ENCODE results near the gene EFS. TPM values are rescaled to one million over a fixed set of nuclear protein-coding genes. Genes with fewer than 3 reads are reported as not detected.

The EFS gene
- total RNA-seq, 2 experiments from 2014 or later = not detected

DNA sequence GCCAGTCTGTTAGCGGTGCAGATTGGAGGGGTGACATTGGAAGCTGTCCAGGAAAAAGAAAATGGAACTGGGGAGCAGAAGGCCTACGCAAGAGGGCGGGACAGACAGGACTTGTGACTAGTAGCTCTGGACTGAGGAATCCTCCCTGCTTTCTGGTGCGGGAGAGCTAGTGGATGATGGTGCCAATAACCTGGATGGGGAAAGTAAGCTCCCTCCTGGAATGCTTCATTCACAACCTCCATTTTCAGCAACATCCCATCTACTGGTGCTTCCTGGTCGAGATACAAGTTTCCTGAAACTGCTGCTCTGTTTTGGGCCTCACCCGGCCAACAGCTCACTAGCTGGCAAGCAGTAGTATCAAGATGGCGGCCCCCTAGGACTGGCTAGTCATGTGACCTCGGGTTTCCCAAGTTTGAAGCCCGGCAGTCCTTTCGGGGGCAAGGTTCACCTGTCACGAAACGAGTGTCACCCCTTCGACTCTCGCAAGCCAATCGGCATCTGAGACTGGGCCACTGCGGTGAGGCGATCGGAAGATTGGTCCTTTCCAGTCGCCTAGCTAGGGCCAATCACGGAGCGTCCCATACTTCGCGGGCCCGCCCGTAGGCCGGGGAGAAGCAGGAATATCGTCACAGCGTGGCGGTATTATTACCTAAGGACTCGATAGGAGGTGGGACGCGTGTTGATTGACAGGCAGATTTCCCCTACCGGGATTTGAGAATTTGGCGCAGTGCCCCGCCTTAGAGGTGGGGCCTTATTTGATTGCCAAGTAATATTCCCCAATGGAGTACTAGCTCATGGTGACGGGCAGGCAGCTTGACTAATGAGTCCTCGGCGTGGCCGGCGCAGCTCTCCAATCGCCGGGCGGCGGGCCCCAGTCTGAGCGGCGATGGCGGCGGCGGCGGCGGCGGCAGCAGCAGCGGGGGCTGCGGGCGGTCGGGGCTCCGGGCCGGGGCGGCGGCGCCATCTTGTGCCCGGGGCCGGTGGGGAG lies 44.1 kb downstream of the EFS start, which contains the start of gene PABPN1:
PABPN1 (plus strand) TSS at position 874 of the 988 bp plus-strand sequence; CDS start at position 887, 13 bp downstream.
- peak; percentile 99 for DNase-seq
- ChIA-PET CTCF (interaction anchor here (0.7 to 7.4 kb wide), 21 partner anchors 9 to 252 kb away, joined by 3 to 78 read pairs (median 5); partner anchors contain the start of genes CMTM5, HOMEZ and PPP1R3E), POLR2A (interaction anchor here (0.6 to 7.5 kb wide), 19 partner anchors 11 to 774 kb away, joined by 3 to 139 read pairs (median 6); partner anchors contain the start of genes ACIN1, BCL2L2, C14orf119 and HOMEZ)
- Mint-ChIP-seq H3K36me3 (ENCODE audit: low read depth) (peaks cover 36% of the 10 kb centered on the region), H3K4me3 (peak within 1 kb of the TSS; percentile 95), H3K9me3 (no peaks in the 10 kb centered on the region), H3K4me1 (ENCODE audit: low read depth) (peaks cover 22% of the 10 kb centered on the region), H3K27me3 (no peaks in the 10 kb centered on the region), H3K27ac (peak within 1 kb of the TSS; percentile 95)
- TF ChIP-seq, protein P1, sequence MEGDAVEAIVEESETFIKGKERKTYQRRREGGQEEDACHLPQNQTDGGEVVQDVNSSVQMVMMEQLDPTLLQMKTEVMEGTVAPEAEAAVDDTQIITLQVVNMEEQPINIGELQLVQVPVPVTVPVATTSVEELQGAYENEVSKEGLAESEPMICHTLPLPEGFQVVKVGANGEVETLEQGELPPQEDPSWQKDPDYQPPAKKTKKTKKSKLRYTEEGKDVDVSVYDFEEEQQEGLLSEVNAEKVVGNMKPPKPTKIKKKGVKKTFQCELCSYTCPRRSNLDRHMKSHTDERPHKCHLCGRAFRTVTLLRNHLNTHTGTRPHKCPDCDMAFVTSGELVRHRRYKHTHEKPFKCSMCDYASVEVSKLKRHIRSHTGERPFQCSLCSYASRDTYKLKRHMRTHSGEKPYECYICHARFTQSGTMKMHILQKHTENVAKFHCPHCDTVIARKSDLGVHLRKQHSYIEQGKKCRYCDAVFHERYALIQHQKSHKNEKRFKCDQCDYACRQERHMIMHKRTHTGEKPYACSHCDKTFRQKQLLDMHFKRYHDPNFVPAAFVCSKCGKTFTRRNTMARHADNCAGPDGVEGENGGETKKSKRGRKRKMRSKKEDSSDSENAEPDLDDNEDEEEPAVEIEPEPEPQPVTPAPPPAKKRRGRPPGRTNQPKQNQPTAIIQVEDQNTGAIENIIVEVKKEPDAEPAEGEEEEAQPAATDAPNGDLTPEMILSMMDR (IDR thresholded peaks at IDR 0.05) = no peak
- intact Hi-C loops (cut with micrococcal nuclease) = loop anchor here (2.0 to 5.0 kb wide), 3 partner anchors 20 to 241 kb away; partner anchors contain the start of gene HOMEZ
- ATAC-seq = peak; percentile 88

DNA sequence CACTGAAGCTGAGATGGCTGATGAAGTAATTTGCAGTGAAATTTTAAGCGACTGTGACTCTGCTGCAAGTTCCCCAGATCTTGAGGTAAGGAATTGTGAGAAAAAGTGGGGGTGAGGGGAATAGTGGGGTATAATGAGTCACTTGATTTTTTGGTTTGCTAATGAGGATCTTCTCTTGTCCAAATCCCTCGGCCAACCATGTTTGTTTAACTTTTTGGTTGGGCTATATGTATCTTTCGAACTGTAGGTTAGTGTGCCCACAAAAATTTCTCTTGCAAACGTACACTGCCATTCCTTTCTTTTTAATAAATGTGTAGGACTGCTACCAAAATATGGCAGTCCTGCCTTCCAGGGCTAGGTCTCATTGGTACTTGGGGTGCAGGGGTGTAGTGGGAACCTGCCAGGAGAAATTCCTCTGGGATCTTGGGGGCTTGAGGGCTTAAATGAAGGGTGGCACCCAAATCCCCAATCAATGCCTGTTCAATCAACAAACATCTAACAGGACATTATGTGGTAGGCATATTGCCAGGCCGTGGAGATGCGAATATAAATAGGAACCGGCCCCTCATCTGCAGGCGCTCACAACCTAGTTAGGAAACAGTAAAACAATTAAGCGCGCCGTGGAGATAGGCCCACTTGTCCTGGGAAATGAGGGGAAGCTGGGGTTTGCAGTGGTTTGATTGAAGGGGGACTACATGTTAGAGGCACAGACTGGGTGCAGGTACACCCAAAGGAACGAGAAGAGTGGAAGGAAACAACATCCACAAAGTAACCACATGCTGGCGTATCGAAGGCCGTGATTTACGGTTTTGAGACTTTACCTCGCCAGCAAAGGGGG lies 45.0 kb downstream of the EFS start:
- H3K27ac Mint-ChIP-seq = peak overlapping the region; percentile 95
- H3K9me3 Mint-ChIP-seq = no peaks in the 10 kb centered on the region
- CTCF ChIA-PET = interaction anchor here (0.7 to 7.4 kb wide), 15 partner anchors 8 to 251 kb away, joined by 3 to 78 read pairs (median 5); partner anchors contain the start of genes CMTM5, HOMEZ and PPP1R3E
- H3K27me3 Mint-ChIP-seq = no peaks in the 10 kb centered on the region
- peak overlapping the region; percentile 95 for H3K4me3 Mint-ChIP-seq
- no peak for ATAC-seq
- H3K4me1 Mint-ChIP-seq (ENCODE audit: low read depth) = peaks cover 20% of the 10 kb centered on the region
- DNase-seq = no peak
- POLR2A ChIA-PET = interaction anchor here (0.6 to 7.5 kb wide), 9 partner anchors 10 to 775 kb away, joined by 3 to 139 read pairs (median 6); partner anchors contain the start of genes BCL2L2, HOMEZ and PPP1R3E
- intact Hi-C loops (cut with micrococcal nuclease) = loop anchor here (2.0 to 5.0 kb wide), 3 partner anchors 19 to 242 kb away; partner anchors contain the start of gene HOMEZ
- TF ChIP-seq, protein P1 (IDR thresholded peaks at IDR 0.05) = no peak
- peaks cover 30% of the 10 kb centered on the region for H3K36me3 Mint-ChIP-seq (ENCODE audit: low read depth)

DNA sequence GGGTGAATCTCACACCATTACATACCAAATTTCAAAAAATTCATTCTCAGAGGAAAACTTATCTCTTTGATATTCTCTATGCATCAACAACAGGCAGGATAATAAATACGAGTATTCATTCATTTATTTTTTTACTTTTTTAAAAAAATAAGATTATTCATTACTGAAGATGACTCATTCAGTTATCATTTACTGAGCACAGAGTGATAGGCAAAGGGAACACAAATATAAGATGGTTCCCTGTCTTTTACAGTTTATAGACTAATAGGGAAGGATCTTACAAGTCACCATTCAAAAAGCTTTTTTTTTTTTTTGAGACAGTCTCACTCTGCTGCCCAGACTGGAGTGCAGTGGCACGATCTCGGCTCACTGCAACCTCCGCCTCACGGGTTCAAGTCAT lies 48.7 kb downstream of the EFS start:
- Mint-ChIP-seq H3K9me3 (no peaks in the 10 kb centered on the region), H3K4me3 (no peak overlapping the region), H3K27ac (no peak overlapping the region), H3K4me1 (ENCODE audit: low read depth) (peaks cover 6% of the 10 kb centered on the region), H3K27me3 (no peaks in the 10 kb centered on the region), H3K36me3 (ENCODE audit: low read depth) (peaks cover 3% of the 10 kb centered on the region)
- TF ChIP-seq, protein P1 (IDR thresholded peaks at IDR 0.05) = no peak
- ChIA-PET CTCF (interaction anchor here (7.4 kb wide), 1 partner anchor 14 kb away, joined by 78 read pairs; the partner anchor contains the start of gene PPP1R3E), POLR2A (interaction anchor here (7.5 kb wide), 1 partner anchor 13 kb away, joined by 139 read pairs; the partner anchor contains the start of gene PPP1R3E)
- intact Hi-C loops (cut with micrococcal nuclease) = no loop called here
- DNase-seq (no peak), ATAC-seq (no peak)

DNA sequence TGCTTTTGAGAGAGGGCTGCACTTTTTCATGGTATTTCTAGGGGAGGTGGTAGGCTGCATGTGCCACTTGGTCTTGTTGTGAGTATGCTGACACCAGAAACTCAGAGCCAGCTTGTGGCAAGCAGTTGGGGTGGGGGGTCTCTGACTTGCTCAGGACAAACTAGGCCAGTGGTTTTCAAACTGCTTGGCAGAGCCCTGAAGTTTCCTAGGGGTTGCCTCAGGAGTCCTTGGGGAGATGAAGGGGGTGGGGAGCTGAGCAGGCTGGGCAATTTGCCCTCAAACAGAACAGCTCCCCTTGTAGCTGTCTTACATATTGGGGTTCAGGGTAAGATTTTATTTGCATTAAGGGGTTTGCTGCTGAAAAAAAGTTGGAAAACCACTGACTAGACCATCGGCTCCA lies 54.4 kb downstream of the EFS start:
- POLR2A ChIA-PET = interaction anchor here (1.5 to 6.4 kb wide), 3 partner anchors 8 to 12 kb away, joined by 5 to 40 read pairs (median 10); partner anchors contain the start of genes PABPN1 and PPP1R3E
- Mint-ChIP-seq H3K9me3 (no peaks in the 10 kb centered on the region), H3K36me3 (ENCODE audit: low read depth) (no peaks in the 10 kb centered on the region), H3K27ac (no peak overlapping the region), H3K4me3 (no peak overlapping the region), H3K27me3 (peaks cover 20% of the 10 kb centered on the region), H3K4me1 (ENCODE audit: low read depth) (no peaks in the 10 kb centered on the region)
- CTCF ChIA-PET = interaction anchor here (0.9 to 1.5 kb wide), 2 partner anchors 10 to 190 kb away, joined by 5 read pairs; partner anchors contain the start of gene PABPN1
- DNase-seq (no peak), ATAC-seq (no peak)
- TF ChIP-seq, protein P1 (IDR thresholded peaks at IDR 0.05) = no peak
- intact Hi-C loops (cut with micrococcal nuclease) = no loop called here

All from activated CD8-positive, alpha-beta T cell treated with anti-CD3 and anti-CD28 coated beads for 36 hours (primary cell).